Measurements from ENCODE around the gene SLC39A13.

Gene SLC39A13

GRCh38 chr11:47391711-47392432, 16.5 kb upstream of the SLC39A13 start:
- H3K27me3 ChIP-seq (ENCODE audit: insufficient read depth, poor library complexity, severe bottlenecking): no peaks in the 10 kb centered on the region
- H3K27ac ChIP-seq (replicated peaks): peak overlapping the region; percentile 100
- DNase-seq (ENCODE audit: low read depth in 1 of 2, low spot score in 1 of 2): peak in 1 of 2 experiments; percentile 17
- TF ChIP-seq POLR2AphosphoS5 (IDR thresholded peaks at IDR 0.05; ENCODE audit: low read depth) (no peak; the same call in 1 of the 2 replicates), CTCF (IDR thresholded peaks at IDR 0.05; ENCODE audit: insufficient read depth, low read length) (no peak), REST (IDR thresholded peaks at IDR 0.05; ENCODE audit: insufficient replicate concordance, low read depth) (no peak), SPI1 (IDR thresholded peaks at IDR 0.05; ENCODE audit: borderline replicate concordance, low read depth) (no peak), GABPA (IDR thresholded peaks at IDR 0.05; ENCODE audit: low read depth) (no peak)
- no peak overlapping the region for H3K4me3 ChIP-seq (replicated peaks; ENCODE audit: insufficient read depth, low read length)

- H3K27ac ChIP-seq (replicated peaks): peak overlapping the region; percentile 100
- no peak for DNase-seq (ENCODE audit: low read depth in 1 of 2, low spot score in 1 of 2)
- no peak overlapping the region for H3K4me3 ChIP-seq (replicated peaks; ENCODE audit: insufficient read depth, low read length)
- TF ChIP-seq POLR2AphosphoS5 (IDR thresholded peaks at IDR 0.05; ENCODE audit: low read depth): no peak
- no peak for TF ChIP-seq REST (IDR thresholded peaks at IDR 0.05; ENCODE audit: insufficient replicate concordance, low read depth)
- TF ChIP-seq SPI1 (IDR thresholded peaks at IDR 0.05; ENCODE audit: borderline replicate concordance, low read depth): no peak
- no peak for TF ChIP-seq GABPA (IDR thresholded peaks at IDR 0.05; ENCODE audit: low read depth)
- TF ChIP-seq CTCF (IDR thresholded peaks at IDR 0.05; ENCODE audit: insufficient read depth, low read length): no peak
- H3K27me3 ChIP-seq (ENCODE audit: insufficient read depth, poor library complexity, severe bottlenecking): no peaks in the 10 kb centered on the region
These were observed 15.7 kb upstream of the SLC39A13 start for GRCh38 chr11:47392546-47393162.

GRCh38 chr11:47393163-47394049, 15.0 kb upstream of the SLC39A13 start:
- peak; percentile 65 to 80 for DNase-seq (ENCODE audit: low read depth in 1 of 2, low spot score in 1 of 2)
- H3K27ac ChIP-seq (replicated peaks): peak overlapping the region; percentile 100

More at GRCh38 chr11:47393163-47394049, 15.0 kb upstream of the SLC39A13 start:
- Histone ChIP-seq H3K4me3 (replicated peaks; ENCODE audit: insufficient read depth, low read length) (peak overlapping the region; percentile 29), H3K27me3 (ENCODE audit: insufficient read depth, poor library complexity, severe bottlenecking) (no peaks in the 10 kb centered on the region)
- TF ChIP-seq REST (IDR thresholded peaks at IDR 0.05; ENCODE audit: insufficient replicate concordance, low read depth): peak; percentile 39
- peak; percentile 72 for TF ChIP-seq SPI1 (IDR thresholded peaks at IDR 0.05; ENCODE audit: borderline replicate concordance, low read depth)
- TF ChIP-seq CTCF (IDR thresholded peaks at IDR 0.05; ENCODE audit: insufficient read depth, low read length): no peak
- TF ChIP-seq POLR2AphosphoS5 (IDR thresholded peaks at IDR 0.05; ENCODE audit: low read depth): peak; percentile 62; the same call in 1 of the 2 replicates

All from HL-60 (cell line).